GM20000 (cell line): ENCODE data around the gene TYW1B.
"Not testable (repeated sequence)": the region's sequence is repeated elsewhere in the genome, so short reads cannot be mapped to it uniquely, and the experiment has no call there.

Experiments
- DNase-seq: peaks from one replicate; pipeline ENCODE4 v3.0.0; 2012; ENCODE audit warnings: low spot score
- TF ChIP-seq, protein P1 (sequence below): IDR thresholded peaks from 2 replicates; pipeline ENCODE4 v1.5.1; 2012; ENCODE audit warnings: mild to moderate bottlenecking, control low read depth; ENCODE audit errors: extremely low read depth, missing control alignments

TYW1B gene

DNA sequence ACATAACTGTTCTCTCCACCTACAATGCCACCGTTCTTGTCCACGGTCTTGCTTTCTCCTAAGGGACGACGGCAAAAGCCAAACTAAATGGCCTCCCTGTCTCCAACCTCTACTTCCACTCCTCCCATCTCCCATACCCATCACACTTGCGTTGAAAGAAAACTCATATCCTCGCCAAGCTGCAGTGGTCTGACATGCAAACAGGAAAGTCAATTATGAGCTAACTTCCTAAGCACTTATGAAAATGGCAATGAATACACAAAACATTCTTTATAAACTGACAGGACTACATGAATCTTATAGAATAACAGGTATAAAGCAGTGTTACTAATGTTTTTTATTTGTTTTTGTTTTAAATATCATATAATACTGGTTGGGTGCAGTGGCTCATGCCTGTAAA lies 46.4 kb downstream of the TYW1B start:
- no peak for DNase-seq
- TF ChIP-seq, protein P1, sequence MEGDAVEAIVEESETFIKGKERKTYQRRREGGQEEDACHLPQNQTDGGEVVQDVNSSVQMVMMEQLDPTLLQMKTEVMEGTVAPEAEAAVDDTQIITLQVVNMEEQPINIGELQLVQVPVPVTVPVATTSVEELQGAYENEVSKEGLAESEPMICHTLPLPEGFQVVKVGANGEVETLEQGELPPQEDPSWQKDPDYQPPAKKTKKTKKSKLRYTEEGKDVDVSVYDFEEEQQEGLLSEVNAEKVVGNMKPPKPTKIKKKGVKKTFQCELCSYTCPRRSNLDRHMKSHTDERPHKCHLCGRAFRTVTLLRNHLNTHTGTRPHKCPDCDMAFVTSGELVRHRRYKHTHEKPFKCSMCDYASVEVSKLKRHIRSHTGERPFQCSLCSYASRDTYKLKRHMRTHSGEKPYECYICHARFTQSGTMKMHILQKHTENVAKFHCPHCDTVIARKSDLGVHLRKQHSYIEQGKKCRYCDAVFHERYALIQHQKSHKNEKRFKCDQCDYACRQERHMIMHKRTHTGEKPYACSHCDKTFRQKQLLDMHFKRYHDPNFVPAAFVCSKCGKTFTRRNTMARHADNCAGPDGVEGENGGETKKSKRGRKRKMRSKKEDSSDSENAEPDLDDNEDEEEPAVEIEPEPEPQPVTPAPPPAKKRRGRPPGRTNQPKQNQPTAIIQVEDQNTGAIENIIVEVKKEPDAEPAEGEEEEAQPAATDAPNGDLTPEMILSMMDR: no peak

DNA sequence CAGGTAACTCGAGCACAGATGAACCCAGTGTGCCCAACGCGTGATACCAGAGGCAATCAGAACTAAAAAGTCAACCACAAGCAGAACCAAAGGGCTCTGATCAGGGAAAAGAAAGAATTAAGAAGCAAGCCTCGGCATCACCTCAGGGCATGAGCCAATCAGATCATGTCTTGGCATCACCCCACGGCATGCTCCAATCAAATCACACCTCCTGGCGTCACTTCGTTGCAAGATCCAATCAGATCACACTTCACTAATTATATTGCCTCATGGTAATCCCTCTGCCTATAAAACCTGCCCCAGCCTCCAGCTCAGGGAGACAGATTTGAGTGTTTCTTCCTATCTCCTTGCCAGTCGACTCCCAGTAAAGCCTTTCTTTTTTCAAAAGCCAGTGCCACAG lies 46.8 kb downstream of the TYW1B start:
- DNase-seq: no peak
- TF ChIP-seq, protein P1: no peak

DNA sequence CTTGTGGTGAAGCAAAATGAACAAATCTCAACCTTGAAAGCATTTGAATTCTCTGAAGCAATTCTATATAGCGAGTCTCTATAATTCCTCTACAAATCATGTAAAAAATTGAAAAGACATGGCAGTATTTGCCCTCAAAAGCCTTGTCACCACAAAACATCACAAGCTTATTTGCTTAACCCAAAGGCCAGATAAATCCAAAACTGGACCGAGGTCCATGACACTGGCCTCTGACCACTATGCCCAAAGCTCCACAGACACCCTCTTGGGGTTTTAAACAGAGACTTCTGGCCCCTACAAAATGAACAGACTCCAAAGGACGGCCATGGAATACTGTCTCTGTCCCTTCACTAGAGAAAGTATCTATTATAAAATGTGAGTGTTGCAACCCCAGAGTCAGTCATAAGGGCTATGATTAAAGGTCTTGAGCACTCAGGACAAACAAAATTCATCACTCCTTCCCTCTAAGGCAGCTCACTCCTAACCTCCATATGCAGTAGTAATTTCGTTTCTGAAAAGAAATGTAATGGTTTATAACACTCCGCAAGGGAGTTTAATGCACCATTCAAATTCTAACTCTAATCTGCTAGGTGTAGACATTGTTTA lies 47.6 kb downstream of the TYW1B start:
- DNase-seq: not testable (repeated sequence)

DNA sequence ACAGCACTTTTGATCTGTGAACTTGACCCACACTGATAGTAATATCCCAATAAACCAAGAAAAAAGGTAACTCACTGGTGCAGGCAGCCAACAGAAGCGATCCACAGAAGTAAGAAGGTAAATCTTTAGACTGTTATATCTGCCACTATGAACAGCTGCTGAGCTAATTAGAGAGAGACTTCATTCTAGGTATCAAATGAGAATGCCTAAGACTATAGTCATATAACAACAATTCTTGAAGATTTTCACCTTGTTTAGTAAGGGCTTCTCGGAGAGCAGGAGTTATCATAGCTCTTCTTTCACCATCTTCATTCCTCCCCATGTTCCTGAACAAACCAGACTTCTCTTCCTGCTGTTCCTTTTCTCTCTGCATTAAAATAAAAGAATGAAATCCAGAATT lies 50.8 kb downstream of the TYW1B start:
- DNase-seq: not testable (repeated sequence)

DNA sequence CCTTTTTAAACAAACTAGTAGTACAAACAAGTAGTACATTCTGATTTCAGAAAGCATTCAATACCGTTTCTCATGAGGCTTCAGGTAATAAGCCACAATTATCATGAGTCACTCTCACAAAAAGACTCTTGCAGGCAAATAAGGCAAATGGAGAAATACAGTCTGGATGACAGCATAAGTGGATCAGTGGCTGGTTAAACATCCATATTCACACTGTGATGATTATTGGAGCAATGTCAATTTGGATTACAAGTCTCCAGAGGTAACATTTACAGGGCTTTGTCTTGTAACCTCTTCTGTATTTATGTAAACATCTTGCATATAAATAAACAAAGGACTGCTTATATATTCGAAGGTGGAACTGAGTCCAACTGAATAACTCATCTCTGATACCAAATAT lies 55.4 kb downstream of the TYW1B start:
- DNase-seq: not testable (repeated sequence)

DNA sequence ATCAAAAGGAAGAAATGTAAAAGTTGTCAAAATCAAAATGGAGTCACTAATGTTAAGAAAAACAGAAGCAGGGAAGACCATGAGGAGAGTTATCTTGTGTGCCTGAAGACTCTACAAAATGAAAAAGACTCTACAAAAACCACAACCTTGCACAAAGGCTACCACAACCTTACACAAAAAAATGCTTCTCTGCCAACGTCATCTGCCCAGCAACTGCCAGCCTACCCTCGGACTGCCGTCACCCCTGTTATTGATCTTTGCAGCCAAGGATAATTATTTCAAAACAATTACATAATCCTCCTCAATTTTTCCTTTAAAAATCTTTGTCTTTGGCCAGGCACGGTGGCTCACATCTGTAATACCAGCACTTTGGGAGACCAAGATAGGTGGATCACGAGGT lies 61.0 kb downstream of the TYW1B start:
- DNase-seq: not testable (repeated sequence)

DNA sequence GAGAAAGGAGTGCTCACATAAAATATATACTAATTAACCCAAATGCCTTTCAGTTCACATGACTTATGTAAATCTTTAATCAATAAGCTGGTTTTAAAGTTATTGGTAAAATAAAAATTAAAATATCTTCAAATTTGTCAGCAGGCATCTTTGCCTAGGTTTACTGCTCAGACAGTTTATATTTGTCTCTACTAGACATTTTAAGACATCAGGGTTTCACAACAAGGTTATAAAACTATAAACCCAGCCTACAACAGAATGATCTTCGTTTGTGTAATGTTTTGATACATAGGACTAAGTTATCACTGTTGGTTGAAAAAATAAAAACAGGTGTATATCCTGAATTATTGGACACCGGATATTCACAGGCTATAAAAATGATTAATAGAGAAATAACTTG lies 67.4 kb downstream of the TYW1B start:
- TF ChIP-seq, protein P1: no peak
- DNase-seq: no peak

DNA sequence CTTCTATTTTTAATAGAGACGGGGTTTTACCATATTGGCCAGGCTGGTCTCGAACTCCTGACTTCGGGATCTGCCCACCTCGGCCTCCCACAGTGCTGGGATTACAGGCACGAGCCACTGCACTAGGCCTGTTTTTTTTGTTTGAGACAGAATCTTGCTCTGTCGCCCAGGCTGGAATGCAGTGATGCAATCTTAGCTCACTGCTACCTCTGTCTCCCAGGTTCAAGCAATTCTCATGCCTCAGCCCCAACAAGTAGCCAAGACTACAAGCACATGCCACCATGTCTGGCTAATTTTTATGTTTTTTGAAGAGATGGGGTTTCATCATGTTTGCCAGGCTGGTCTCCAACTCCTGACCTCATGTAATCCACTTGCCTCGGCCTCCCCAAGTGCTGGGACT lies 73.7 kb downstream of the TYW1B start:
- no peak for DNase-seq
- TF ChIP-seq, protein P1: no peak

DNA sequence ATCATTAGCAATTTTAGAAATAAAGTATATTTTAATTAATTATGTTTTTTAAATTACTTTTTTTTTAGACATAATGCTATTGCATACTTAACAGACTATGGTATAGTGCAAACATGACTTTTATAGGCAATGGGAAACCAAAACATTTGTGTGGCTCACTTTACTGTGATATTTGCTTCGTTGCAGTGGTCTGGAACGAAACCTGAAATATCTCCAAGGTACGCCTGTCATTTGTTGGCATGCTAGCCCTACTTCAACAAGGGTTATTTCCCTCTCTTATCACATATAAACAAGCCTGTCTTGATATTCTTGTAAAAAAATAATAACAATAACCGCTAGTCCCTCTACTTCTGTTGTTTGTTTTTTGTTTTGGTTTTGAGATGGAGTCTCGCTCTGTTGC lies 74.2 kb downstream of the TYW1B start:
- TF ChIP-seq, protein P1: no peak
- DNase-seq: no peak

DNA sequence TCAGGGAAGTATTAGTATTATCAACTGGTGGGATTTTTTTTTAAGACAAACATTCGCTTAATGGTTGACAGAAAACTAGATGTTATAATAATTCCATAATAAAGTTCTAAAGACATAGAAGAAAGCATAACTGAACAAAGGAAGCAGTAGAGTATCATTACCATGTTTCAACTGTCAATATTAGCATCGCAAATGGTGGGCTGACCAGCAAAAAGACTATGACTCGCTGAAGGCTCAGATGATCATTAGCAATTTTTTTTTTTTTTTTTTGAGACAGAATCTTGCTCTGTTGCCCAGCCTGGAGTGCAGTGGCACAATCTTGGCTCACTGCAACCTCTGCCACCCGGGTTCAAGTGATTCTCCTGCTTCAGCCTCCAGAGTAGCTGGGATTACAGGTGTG lies 74.8 kb downstream of the TYW1B start:
- not testable (repeated sequence) for DNase-seq
